GM10266 (cell line): ENCODE results near the gene FAIM.
"Not testable (repeated sequence)": the region's sequence is repeated elsewhere in the genome, so short reads cannot be mapped to it uniquely, and the experiment has no call there.

Source experiments
- DNase-seq: peaks from one replicate; pipeline ENCODE4 v3.0.0; 2012; ENCODE audit errors: extremely low spot score
- TF ChIP-seq, protein P1 (sequence below): IDR thresholded peaks from 2 replicates; pipeline ENCODE4 v1.5.1; 2012; ENCODE audit warnings: mild to moderate bottlenecking, low read depth; ENCODE audit not compliant: control insufficient read depth, insufficient read depth; ENCODE audit errors: missing control alignments

Gene FAIM

DNA sequence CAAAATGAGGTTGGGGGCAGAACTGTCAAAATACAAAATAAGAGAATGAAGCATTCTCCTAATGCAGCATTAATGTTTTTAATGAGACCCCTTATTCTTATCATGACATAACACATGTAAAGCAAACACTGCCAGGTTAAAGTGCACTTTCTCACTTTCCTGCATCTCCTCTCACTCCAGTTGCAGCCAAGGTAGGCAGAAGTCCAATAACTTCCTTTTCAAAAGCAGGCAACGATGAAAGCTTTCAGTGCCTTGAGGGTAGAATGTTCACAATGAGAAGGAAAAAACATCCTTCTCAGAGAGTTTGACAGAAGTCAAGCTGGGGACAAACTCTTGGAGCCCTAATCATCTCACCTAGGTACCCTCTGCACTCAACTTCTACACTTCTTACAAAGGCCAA, 59.5 kb downstream of the FAIM start:
- TF ChIP-seq, protein P1, sequence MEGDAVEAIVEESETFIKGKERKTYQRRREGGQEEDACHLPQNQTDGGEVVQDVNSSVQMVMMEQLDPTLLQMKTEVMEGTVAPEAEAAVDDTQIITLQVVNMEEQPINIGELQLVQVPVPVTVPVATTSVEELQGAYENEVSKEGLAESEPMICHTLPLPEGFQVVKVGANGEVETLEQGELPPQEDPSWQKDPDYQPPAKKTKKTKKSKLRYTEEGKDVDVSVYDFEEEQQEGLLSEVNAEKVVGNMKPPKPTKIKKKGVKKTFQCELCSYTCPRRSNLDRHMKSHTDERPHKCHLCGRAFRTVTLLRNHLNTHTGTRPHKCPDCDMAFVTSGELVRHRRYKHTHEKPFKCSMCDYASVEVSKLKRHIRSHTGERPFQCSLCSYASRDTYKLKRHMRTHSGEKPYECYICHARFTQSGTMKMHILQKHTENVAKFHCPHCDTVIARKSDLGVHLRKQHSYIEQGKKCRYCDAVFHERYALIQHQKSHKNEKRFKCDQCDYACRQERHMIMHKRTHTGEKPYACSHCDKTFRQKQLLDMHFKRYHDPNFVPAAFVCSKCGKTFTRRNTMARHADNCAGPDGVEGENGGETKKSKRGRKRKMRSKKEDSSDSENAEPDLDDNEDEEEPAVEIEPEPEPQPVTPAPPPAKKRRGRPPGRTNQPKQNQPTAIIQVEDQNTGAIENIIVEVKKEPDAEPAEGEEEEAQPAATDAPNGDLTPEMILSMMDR = no peak
- DNase-seq = no peak

DNA sequence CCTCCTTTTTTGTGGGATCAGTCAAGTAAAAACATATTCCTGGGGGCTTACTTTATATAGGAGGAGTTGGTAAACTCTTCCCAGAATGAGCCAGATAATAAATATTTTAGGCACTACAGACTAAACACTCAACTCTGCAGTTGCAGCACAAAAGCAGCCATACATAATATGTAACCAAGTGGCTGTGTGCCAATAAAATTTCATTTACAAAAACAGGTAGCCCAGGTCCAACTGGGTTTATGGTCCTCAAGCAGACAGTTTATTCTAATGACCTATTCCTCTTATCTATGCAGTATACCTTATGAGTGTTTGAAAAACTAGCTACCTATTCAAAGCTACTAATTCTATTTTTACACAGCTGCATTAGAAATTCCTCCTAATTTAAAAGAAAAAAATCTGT, 61.8 kb downstream of the FAIM start:
- TF ChIP-seq, protein P1 = no peak
- DNase-seq = no peak

DNA sequence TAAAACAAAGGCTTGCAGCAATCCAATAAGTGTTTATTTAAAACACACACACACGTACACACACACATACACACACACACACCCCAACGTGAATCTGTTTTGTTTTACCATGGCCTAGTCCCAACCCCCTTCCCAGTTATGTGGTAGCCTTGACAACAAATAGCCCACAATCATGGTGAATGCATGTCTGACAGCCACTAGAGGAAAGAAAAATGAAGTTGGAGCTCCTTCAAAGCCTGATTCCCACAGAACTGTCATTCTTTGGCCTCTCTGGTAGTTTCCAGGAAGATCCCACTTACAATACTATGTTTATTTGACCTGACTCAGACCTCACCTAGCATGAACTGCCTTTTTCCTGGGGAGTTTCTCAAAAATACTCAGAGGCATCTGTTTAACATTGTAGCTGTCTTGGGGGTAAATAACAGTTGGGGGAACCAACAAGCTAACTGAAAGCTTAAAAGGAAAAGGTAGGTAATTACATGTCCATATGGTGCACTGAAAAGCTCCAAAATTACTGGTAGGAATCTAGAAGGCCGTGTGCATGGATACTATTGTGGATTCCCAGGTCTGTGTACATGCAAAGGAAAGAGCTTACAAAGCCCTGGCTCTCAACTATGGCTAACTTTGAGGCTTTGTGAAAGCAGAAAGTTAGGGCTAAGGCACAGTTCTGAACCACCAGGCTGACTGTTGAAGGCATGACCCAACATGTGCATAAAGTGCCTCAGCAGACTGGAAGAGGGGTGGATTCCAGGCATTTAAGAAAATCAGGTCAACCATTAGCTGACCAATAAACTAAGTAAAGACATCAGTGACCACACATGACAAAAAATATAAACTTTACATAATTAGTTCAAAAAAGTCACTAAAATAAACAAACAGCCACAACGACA, 65.3 kb downstream of the FAIM start:
- DNase-seq = no peak
- TF ChIP-seq, protein P1 = no peak

DNA sequence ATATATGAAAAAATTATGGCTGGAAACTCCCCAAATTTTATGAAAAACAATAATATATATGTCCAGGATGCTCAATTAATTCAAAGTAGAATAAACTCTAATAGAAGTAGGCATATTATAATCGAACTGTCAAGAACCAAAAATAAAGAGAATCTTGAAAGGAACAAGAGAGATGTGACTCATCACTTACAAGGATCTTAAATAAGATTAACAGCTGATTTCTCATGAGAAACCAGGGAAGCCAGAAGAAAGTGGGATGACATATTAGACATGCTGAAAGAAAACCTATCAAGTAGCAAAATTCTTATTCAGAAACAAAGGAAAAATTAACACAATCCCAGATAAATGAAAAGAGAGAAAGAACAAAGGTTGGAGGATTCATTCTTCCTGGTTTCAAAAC, 66.8 kb downstream of the FAIM start:
- TF ChIP-seq, protein P1 = no peak
- no peak for DNase-seq

DNA sequence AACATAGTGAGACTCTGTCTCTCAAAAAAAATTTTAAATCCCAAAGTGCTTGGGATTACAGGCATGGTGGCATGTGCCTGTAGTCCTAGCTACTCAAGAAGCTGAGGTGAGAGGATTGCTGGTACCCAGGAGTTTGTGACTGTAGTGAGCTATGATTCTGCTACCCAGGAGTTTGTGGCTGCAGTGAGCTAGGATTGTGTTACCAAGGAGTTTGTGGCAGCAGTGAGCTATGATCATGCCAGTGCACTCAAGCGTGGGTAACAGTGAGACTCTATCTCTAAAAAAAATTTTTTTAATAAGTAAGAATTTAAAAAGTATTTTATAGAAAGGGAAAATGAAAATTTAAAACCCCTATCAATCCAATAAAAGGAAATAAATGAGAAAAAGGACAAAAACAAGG, 69.5 kb downstream of the FAIM start:
- DNase-seq = no peak
- TF ChIP-seq, protein P1 = no peak

DNA sequence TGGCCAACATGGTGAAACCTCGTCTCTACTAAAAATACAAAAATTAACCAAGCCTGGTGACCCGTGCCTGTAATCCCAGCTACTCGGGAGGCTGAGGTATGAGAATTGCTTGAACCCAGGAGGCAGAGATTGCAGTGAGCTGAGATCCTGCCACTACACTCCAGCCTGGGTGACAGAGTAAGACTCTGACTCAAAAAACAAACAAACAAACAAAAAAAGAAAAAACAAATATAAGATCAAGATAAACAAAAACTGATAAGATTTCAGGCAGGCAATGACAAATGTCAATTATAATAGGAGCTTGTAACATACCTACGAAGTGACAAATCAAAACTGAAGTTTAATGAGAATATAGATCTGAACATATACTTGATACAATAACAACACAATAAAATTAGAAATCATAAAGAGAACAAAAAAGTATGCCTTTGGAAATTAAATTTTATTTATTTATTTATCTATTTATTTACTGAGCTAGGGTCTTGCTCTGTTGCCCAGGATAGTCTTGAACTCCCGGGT, 70.4 kb downstream of the FAIM start:
- DNase-seq = no peak
- TF ChIP-seq, protein P1 = no peak

DNA sequence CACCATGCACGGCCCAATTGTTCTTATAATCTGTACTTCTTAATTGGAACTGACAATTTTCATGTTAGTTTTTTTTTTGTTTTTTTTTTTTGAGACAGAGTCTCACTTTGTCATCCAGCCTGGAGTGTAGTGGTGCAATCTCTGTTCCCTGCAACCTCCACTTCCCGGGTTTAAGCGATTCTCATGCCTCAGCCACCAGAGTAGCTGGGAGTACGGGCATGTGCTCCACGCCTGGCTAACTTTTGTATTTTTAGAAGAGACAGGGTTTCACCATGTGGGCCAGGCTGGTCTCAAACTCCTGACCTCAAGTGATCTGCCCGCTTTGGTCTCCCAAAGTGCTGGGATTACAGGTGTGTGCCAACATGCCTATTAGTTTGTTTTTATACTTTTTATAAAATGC, 72.4 kb downstream of the FAIM start:
- not testable (repeated sequence) for DNase-seq
